HEK293T (cell line): ENCODE measurements around the gene TNS2.

Experiments used
- CTBP1 ChIP-seq: fragments of 450-650 bp; IDR thresholded peaks from 2 replicates; pipeline ENCODE4 v1.6.1; 2016; ENCODE audit warnings: borderline replicate concordance
- ELF4 ChIP-seq: fragments of 450-650 bp; IDR thresholded peaks from 2 replicates; pipeline ENCODE4 v1.6.1; 2017; ENCODE audit warnings: antibody characterized with exemption
- FOXA1 ChIP-seq: fragments of 450-650 bp; IDR thresholded peaks from 2 replicates; pipeline ENCODE4 v1.6.1; 2016; ENCODE audit warnings: mild to moderate bottlenecking
- FOXK2 ChIP-seq: fragments of 450-650 bp; IDR thresholded peaks from 2 replicates; pipeline ENCODE4 v1.6.1; 2016; ENCODE audit warnings: mild to moderate bottlenecking
- FOXM1 ChIP-seq: fragments of 450-650 bp; IDR thresholded peaks from 2 replicates; pipeline ENCODE4 v1.6.1; 2017; ENCODE audit warnings: mild to moderate bottlenecking, borderline replicate concordance
- HDGF ChIP-seq: fragments of 450-650 bp; IDR thresholded peaks from 2 replicates; pipeline ENCODE4 v1.6.1; 2017; ENCODE audit warnings: antibody characterized with exemption, borderline replicate concordance
- L3MBTL2 ChIP-seq: fragments of 450-650 bp; conservative IDR thresholded peaks from 2 replicates; pipeline ENCODE4 v1.6.1; 2016; ENCODE audit warnings: mild to moderate bottlenecking
- NFRKB ChIP-seq: fragments of 450-650 bp; IDR thresholded peaks from 2 replicates; pipeline ENCODE4 v1.6.1; 2016; ENCODE audit warnings: mild to moderate bottlenecking, moderate library complexity
- SP1 ChIP-seq: fragments of 450-650 bp; IDR thresholded peaks from 2 replicates; pipeline ENCODE4 v1.6.1; 2017
- SUZ12 ChIP-seq: fragments of 450-650 bp; IDR thresholded peaks from 2 replicates; pipeline ENCODE4 v1.6.1; 2016; ENCODE audit warnings: mild to moderate bottlenecking
- ZNF384 ChIP-seq: fragments of 450-650 bp; IDR thresholded peaks from 2 replicates; pipeline ENCODE4 v1.6.1; 2016
- TF ChIP-seq, protein P1 (sequence below): fragments of 450-650 bp; IDR thresholded peaks from 2 replicates; pipeline ENCODE4 v1.6.1; 2016

DNA sequence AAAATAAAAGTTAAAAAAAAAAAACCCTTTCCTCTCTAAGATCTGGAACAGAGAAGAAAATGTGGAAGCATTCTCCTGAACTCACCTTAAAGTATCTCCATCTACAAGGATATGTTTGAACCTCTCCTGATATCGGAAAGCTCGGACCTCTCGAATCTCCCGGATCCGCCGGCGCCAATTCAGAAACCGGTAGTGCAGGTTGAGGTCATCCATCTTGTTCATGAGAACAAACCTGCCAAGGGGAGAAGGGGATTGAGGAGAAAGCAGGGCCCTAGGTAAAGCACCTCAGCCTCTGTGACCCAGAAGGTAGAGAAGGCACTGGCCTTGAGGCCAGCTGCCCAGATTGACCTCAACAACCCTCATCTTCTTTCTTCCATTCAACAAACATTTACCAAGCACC, 27.2 kb downstream of the TNS2 start:
- TF ChIP-seq SP1 = no peak
- no peak for TF ChIP-seq FOXK2
- TF ChIP-seq HDGF = no peak
- TF ChIP-seq ELF4 = no peak
- TF ChIP-seq, protein P1, sequence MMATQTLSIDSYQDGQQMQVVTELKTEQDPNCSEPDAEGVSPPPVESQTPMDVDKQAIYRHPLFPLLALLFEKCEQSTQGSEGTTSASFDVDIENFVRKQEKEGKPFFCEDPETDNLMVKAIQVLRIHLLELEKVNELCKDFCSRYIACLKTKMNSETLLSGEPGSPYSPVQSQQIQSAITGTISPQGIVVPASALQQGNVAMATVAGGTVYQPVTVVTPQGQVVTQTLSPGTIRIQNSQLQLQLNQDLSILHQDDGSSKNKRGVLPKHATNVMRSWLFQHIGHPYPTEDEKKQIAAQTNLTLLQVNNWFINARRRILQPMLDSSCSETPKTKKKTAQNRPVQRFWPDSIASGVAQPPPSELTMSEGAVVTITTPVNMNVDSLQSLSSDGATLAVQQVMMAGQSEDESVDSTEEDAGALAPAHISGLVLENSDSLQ = no peak
- TF ChIP-seq ZNF384 = no peak
- no peak for TF ChIP-seq SUZ12
- TF ChIP-seq L3MBTL2 = no peak
- TF ChIP-seq FOXM1 = no peak
- TF ChIP-seq CTBP1 = no peak
- TF ChIP-seq NFRKB = no peak
- TF ChIP-seq FOXA1 = no peak
